DMS153 (cell line): ENCODE results near the gene DPEP1.
A peak's percentile ranks its signal among the peaks of the same experiment; 100 is the strongest.
"Not testable (repeated sequence)": the region's sequence is repeated elsewhere in the genome, so short reads cannot be mapped to it uniquely, and the experiment has no call there.

Experiments used
- DNase-seq: peaks from one replicate; lab custom pipeline; 2025; lab: John Stamatoyannopoulos, UW

DPEP1 gene

GRCh38 chr16:89577055-89577759, 36.2 kb upstream of the DPEP1 start:
- no peak for DNase-seq

GRCh38 chr16:89579351-89579750, 34.1 kb upstream of the DPEP1 start:
- no peak for DNase-seq

GRCh38 chr16:89581045-89581695, 32.3 kb upstream of the DPEP1 start:
- DNase-seq = no peak

GRCh38 chr16:89581861-89582563, 31.4 kb upstream of the DPEP1 start:
- peak; percentile 94 for DNase-seq

- peak; percentile 42 for DNase-seq
These were observed 30.7 kb upstream of the DPEP1 start for GRCh38 chr16:89582614-89583196.

GRCh38 chr16:89583197-89583894, 30.1 kb upstream of the DPEP1 start:
- no peak for DNase-seq

GRCh38 chr16:89583895-89584644, 29.4 kb upstream of the DPEP1 start:
- DNase-seq = no peak

GRCh38 chr16:89584768-89585549, 28.5 kb upstream of the DPEP1 start:
- DNase-seq = peak; percentile 50

- DNase-seq = no peak
These were observed 27.2 kb upstream of the DPEP1 start for GRCh38 chr16:89586218-89586617.

GRCh38 chr16:89586853-89587252, 26.6 kb upstream of the DPEP1 start:
- DNase-seq = peak; percentile 37

- not testable (repeated sequence) for DNase-seq
These were observed 25.8 kb upstream of the DPEP1 start for GRCh38 chr16:89587676-89588075.

- no peak for DNase-seq
These were observed 24.9 kb upstream of the DPEP1 start for GRCh38 chr16:89588413-89589109.

GRCh38 chr16:89589241-89589926, 24.1 kb upstream of the DPEP1 start:
- DNase-seq = no peak

- DNase-seq = no peak
These were observed 19.6 kb upstream of the DPEP1 start for GRCh38 chr16:89593841-89594240.

GRCh38 chr16:89595330-89596060, 17.9 kb upstream of the DPEP1 start:
- DNase-seq = no peak

GRCh38 chr16:89596061-89596689, 17.3 kb upstream of the DPEP1 start:
- no peak for DNase-seq

GRCh38 chr16:89596957-89597649, 16.3 kb upstream of the DPEP1 start:
- DNase-seq = no peak

- DNase-seq = no peak
These were observed 15.2 kb upstream of the DPEP1 start for GRCh38 chr16:89598199-89598598.
